Body of pancreas (tissue), 4 donors: ENCODE results near the gene TLE1. TPM values are rescaled to one million over a fixed set of nuclear protein-coding genes. Genes with fewer than 3 reads are reported as not detected.
"Not testable (repeated sequence)": the region's sequence is repeated elsewhere in the genome, so short reads cannot be mapped to it uniquely, and the experiment has no call there.

Experiments
- ATAC-seq: fragments of 150-250 bp; one replicate; pipeline ENCODE4 v1.9.1; 2016
- DNase-seq, 4 donors: peaks; one replicate each; pipeline ENCODE4 v3.0.0-alpha.2; 2019
- H3K27ac ChIP-seq, 4 donors: fragments of 200-600 bp; sonication (generic); 1 replicate in 3 of 4; 2 replicates in 1 of 4; pipeline versions ENCODE4 v1.5.1 to v1.6.1; 2016 to 2019; ENCODE audit warnings: mild to moderate bottlenecking in 1 of 4, mixed read lengths in 1 of 4, moderate library complexity in 1 of 4
- H3K27me3 ChIP-seq, 2 donors: fragments of 200-600 bp; sonication (generic); one replicate each; pipeline ENCODE4 v1.6.0; 2016; ENCODE audit warnings: mild to moderate bottlenecking in 1 of 2
- H3K36me3 ChIP-seq, 2 donors: fragments of 200-600 bp; sonication (generic); replicated peaks in 1 of 2; 2 replicates each; pipeline ENCODE4 v1.5.1; 2016; ENCODE audit warnings: low read depth in 2 of 2; ENCODE audit not compliant: insufficient read depth in 1 of 2
- H3K4me1 ChIP-seq: fragments of 200-600 bp; sonication (generic); one replicate; pipeline ENCODE4 v1.6.0; 2016
- H3K4me3 ChIP-seq, 2 donors: fragments of 200-600 bp; sonication (generic); 1 replicate in 1 of 2; 2 replicates in 1 of 2; pipeline ENCODE4 v1.5.1; 2016 to 2019
- H3K9me3 ChIP-seq, 3 donors: fragments of 200-600 bp; sonication (generic); 1 replicate in 2 of 3; 2 replicates in 1 of 3; pipeline ENCODE4 v1.5.1; 2016
- CTCF ChIP-seq, 7 experiments: fragments of 450-650 bp in 4 of 7; fragments of 200-600 bp in 3 of 7; sonication (generic) in 3 of 7; IDR thresholded peaks; one replicate each; pipeline ENCODE4 v1.5.1; 2016 to 2019; ENCODE audit warnings: antibody characterized with exemption in 7 of 7
- POLR2A ChIP-seq, 3 donors: fragments of 450-650 bp; IDR thresholded peaks; one replicate each; pipeline ENCODE4 v1.6.1; 2016; ENCODE audit warnings: antibody characterized with exemption in 3 of 3, mild to moderate bottlenecking in 2 of 3
- WGBS, 2 donors: methylation state at CpG; one replicate each; pipeline ENCODE4 v1.1.5; 2017; 5-methylcytosine and 5-hydroxymethylcytosine counted together
- intact Hi-C: fragments of 100-400 bp; cut with DNase I; formaldehyde crosslinking; loops from one replicate; pipeline ENCODE4 v1.15.1; 2023
- total RNA-seq, 2 donors: library from RNA; depleted of rRNA; stranded (reverse); fragments of >200 nt; gene quantifications; one replicate each; pipeline ENCODE4 v1.1.0, GENCODE V29; 2016

TLE1 gene
- total RNA-seq, 2 donors from 2014 or later = 49.5 to 58.3 TPM

GRCh38 chr9:81595887-81596543 lies 93.3 kb downstream of the TLE1 start:
- H3K27me3 ChIP-seq = no peaks in the 10 kb centered on the region
- H3K27ac ChIP-seq = no peak overlapping the region
- WGBS, 2 donors = 83 to 91% methylated on average over 10 of the region's 10 CpGs
- no peaks in the 10 kb centered on the region for H3K9me3 ChIP-seq
- no peaks in the 10 kb centered on the region for H3K36me3 ChIP-seq
- peaks cover 22% of the 10 kb centered on the region for H3K4me1 ChIP-seq
- H3K4me3 ChIP-seq = no peak overlapping the region
- ATAC-seq (no peak), DNase-seq (no peak)
- no peak for TF ChIP-seq POLR2A (IDR thresholded peaks at IDR 0.05)
- TF ChIP-seq CTCF (IDR thresholded peaks at IDR 0.05) = no peak
- intact Hi-C loops = no loop called here

- intact Hi-C loops, H3K4me3 ChIP-seq, H3K9me3 ChIP-seq, H3K27me3 ChIP-seq, H3K36me3 ChIP-seq, DNase-seq, ATAC-seq: not testable (repeated sequence)
- WGBS, 2 donors = 80 to 86% methylated on average over 10 of the region's 10 CpGs
- H3K4me1 ChIP-seq = peaks cover 25% of the 10 kb centered on the region
- peak overlapping the region in 1 of 4 donors; percentile 7 for H3K27ac ChIP-seq
These were observed 94.1 kb downstream of the TLE1 start for GRCh38 chr9:81595293-81595692.

GRCh38 chr9:81594415-81594814 lies 94.9 kb downstream of the TLE1 start:
- WGBS, 2 donors = 91 to 92% methylated on average over 5 of the region's 5 CpGs
- DNase-seq = no peak

GRCh38 chr9:81592887-81593266 lies 96.5 kb downstream of the TLE1 start:
- DNase-seq = peak in 2 of 4 donors; percentile 25 to 45

More at GRCh38 chr9:81594415-81594814, 94.9 kb downstream of the TLE1 start:
- Histone ChIP-seq H3K27me3 (no peaks in the 10 kb centered on the region), H3K36me3 (no peaks in the 10 kb centered on the region), H3K4me3 (no peak overlapping the region), H3K4me1 (peaks cover 25% of the 10 kb centered on the region), H3K27ac (no peak overlapping the region), H3K9me3 (no peaks in the 10 kb centered on the region)
- TF ChIP-seq POLR2A (IDR thresholded peaks at IDR 0.05) (no peak), CTCF (IDR thresholded peaks at IDR 0.05) (no peak)
- intact Hi-C loops = no loop called here
- ATAC-seq = no peak

GRCh38 chr9:81591791-81592190 lies 97.6 kb downstream of the TLE1 start:
- Histone ChIP-seq H3K27ac (no peak overlapping the region), H3K36me3 (no peaks in the 10 kb centered on the region), H3K9me3 (no peaks in the 10 kb centered on the region), H3K4me3 (no peak overlapping the region), H3K27me3 (no peaks in the 10 kb centered on the region), H3K4me1 (peaks cover 41% of the 10 kb centered on the region)
- WGBS, 2 donors = 86 to 98% methylated on average over 3 to 12 of the region's 12 CpGs
- ATAC-seq = no peak
- DNase-seq = no peak
- intact Hi-C loops = no loop called here
- no peak for TF ChIP-seq POLR2A (IDR thresholded peaks at IDR 0.05)
- TF ChIP-seq CTCF (IDR thresholded peaks at IDR 0.05) = no peak

More at GRCh38 chr9:81592887-81593266, 96.5 kb downstream of the TLE1 start:
- no peaks in the 10 kb centered on the region for H3K9me3 ChIP-seq
- WGBS, 2 donors = 72 to 84% methylated on average over 14 to 15 of the region's 15 CpGs
- ATAC-seq = no peak
- no peaks in the 10 kb centered on the region for H3K27me3 ChIP-seq
- intact Hi-C loops = no loop called here
- peaks cover 33% of the 10 kb centered on the region for H3K4me1 ChIP-seq
- no peak for TF ChIP-seq POLR2A (IDR thresholded peaks at IDR 0.05)
- no peak for TF ChIP-seq CTCF (IDR thresholded peaks at IDR 0.05)
- H3K27ac ChIP-seq = no peak overlapping the region
- no peak overlapping the region for H3K4me3 ChIP-seq
- H3K36me3 ChIP-seq = no peaks in the 10 kb centered on the region
